A549 (cell line): ENCODE data around the gene HAND2. TPM values are rescaled to one million over a fixed set of nuclear protein-coding genes. Genes with fewer than 3 reads are reported as not detected.

Experiments used
- ATAC-seq, 2 experiments: fragments of 200-7000 bp in 1 of 2; fragments of >200 bp in 1 of 2; cut with Nextera tagmentation in 1 of 2; cut with Tn5 transposase in 1 of 2; 3 replicates each; pipeline versions ENCODE4 v1.8.0 to v1.9.1; 2018 to 2020; ENCODE audit warnings: mild to moderate bottlenecking in 1 of 2, moderate library complexity in 1 of 2
- CTCF ChIA-PET: fragments of 300-600 bp; sonication (Branson Sonifier 250); formaldehyde crosslinking; extraction: SDS; loops from one replicate; lab custom pipeline; 2021; ENCODE audit warnings: antibody characterized with exemption, inconsistent platforms; lab: Yijun Ruan, JAX
- POLR2A ChIA-PET: fragments of 350-600 bp; formaldehyde crosslinking; extraction: SDS; loops from one replicate; lab custom pipeline; 2021; ENCODE audit warnings: antibody characterized with exemption, inconsistent platforms; lab: Yijun Ruan, JAX
- DNase-seq, 2 experiments: peaks; one replicate each; pipeline versions ENCODE4 v3.0.0 to v3.0.0-alpha.2; 2011 to 2016; ENCODE audit warnings: low read depth in 1 of 2, low spot score in 1 of 2
- FAIRE-seq: peaks from 2 replicates; lab custom pipeline; 2011; peaks lifted over from hg19 to GRCh38; lab: Jason Lieb, UNC
- H3K27ac ChIP-seq, 2 experiments: fragments of >200 bp; sonication (Bioruptor Twin); formaldehyde crosslinking; 3 replicates each; pipeline ENCODE4 v1.5.1; 2016 to 2017
- H3K4me1 ChIP-seq: fragments of >200 bp; sonication (Bioruptor Twin); formaldehyde crosslinking; 3 replicates; pipeline ENCODE4 v1.6.1; 2016
- H3K4me2 ChIP-seq: fragments of >200 bp; sonication (Bioruptor Twin); formaldehyde crosslinking; 3 replicates; pipeline ENCODE4 v1.6.1; 2016
- H3K4me3 ChIP-seq: fragments of >200 bp; sonication (Bioruptor Twin); formaldehyde crosslinking; 3 replicates; pipeline ENCODE4 v1.5.1; 2016
- H3K9me3 ChIP-seq: fragments of >200 bp; sonication (Bioruptor Twin); formaldehyde crosslinking; 3 replicates; pipeline ENCODE4 v1.6.1; 2016
- BHLHE40 ChIP-seq: IDR thresholded peaks from 2 replicates; pipeline ENCODE4 v1.6.1; 2012; ENCODE audit warnings: low read depth, low read length, inconsistent platforms
- CBX8 ChIP-seq: fragments of 200-600 bp; sonication (generic); IDR thresholded peaks from 2 replicates; pipeline ENCODE4 v1.6.1; 2016
- CHD2 ChIP-seq: fragments of 150-350 bp; IDR thresholded peaks from 2 replicates; pipeline ENCODE4 v1.6.1; 2014; ENCODE audit warnings: low read length; ENCODE audit not compliant: partially characterized antibody
- E2F6 ChIP-seq: IDR thresholded peaks from 2 replicates; pipeline ENCODE4 v1.6.1; 2012; ENCODE audit warnings: low read depth, borderline replicate concordance
- ELK1 ChIP-seq: fragments of 150-350 bp; IDR thresholded peaks from 2 replicates; pipeline ENCODE4 v1.6.1; 2014; ENCODE audit warnings: low read depth, mild to moderate bottlenecking, low read length
- FOXS1 ChIP-seq: fragments of 250-450 bp; sonication (Bioruptor Pico); IDR thresholded peaks from 2 replicates; pipeline ENCODE4 v1.5.0; 2020; ENCODE audit warnings: mild to moderate bottlenecking, moderate library complexity
- GATA3 ChIP-seq: IDR thresholded peaks from 2 replicates; pipeline ENCODE4 v1.6.1; 2012; ENCODE audit warnings: borderline replicate concordance
- HOXA7 ChIP-seq: fragments of 250-450 bp; sonication (Bioruptor Pico); IDR thresholded peaks from 2 replicates; pipeline ENCODE4 v1.5.0; 2020; ENCODE audit warnings: mild to moderate bottlenecking, moderate library complexity
- MAZ ChIP-seq: fragments of 150-350 bp; IDR thresholded peaks from 2 replicates; pipeline ENCODE4 v1.6.1; 2014; ENCODE audit warnings: antibody characterized with exemption, low read depth, low read length, borderline replicate concordance
- MYC ChIP-seq: IDR thresholded peaks from 2 replicates; pipeline ENCODE4 v1.6.1; 2012; ENCODE audit warnings: mild to moderate bottlenecking, inconsistent platforms, low read length, improper control_type of control experiment, borderline replicate concordance
- NFE2L2 ChIP-seq: fragments of 150-350 bp; conservative IDR thresholded peaks from 2 replicates; pipeline ENCODE4 v1.6.1; 2014; ENCODE audit warnings: low read length
- NPAS2 ChIP-seq: fragments of 250-450 bp; sonication (Bioruptor Pico); IDR thresholded peaks from 2 replicates; pipeline ENCODE4 v1.8.0; 2022; ENCODE audit warnings: mild to moderate bottlenecking, moderate library complexity, borderline replicate concordance
- POLR2AphosphoS2 ChIP-seq: conservative IDR thresholded peaks from 2 replicates; pipeline ENCODE4 v1.6.1; 2012; ENCODE audit warnings: low read length, improper control_type of control experiment, inconsistent platforms
- RARB ChIP-seq: fragments of 250-450 bp; sonication (Bioruptor Pico); IDR thresholded peaks from 2 replicates; pipeline ENCODE4 v1.8.0; 2021; ENCODE audit warnings: mild to moderate bottlenecking, moderate library complexity
- ZNF302 ChIP-seq: fragments of 250-450 bp; sonication (Bioruptor Pico); IDR thresholded peaks from 2 replicates; pipeline ENCODE4 v1.9.0; 2021; ENCODE audit warnings: inconsistent platforms, mild to moderate bottlenecking, moderate library complexity
- WGBS: methylation state at CpG from one replicate; pipeline ENCODE4 v1.1.6; 2017; ENCODE audit errors: missing lambda C conversion rate; 5-methylcytosine and 5-hydroxymethylcytosine counted together
- polyA minus RNA-seq: library from RNA; depleted of rRNA, polyadenylated mRNA; stranded (reverse); fragments of >200 nt; gene quantifications from 2 replicates; pipeline ENCODE4 v1.2.3, GENCODE V29; 2011; rRNA and poly(A)+ RNA removed
- polyA plus RNA-seq, 4 experiments: library from polyadenylated mRNA; depleted of rRNA in 3 of 4; stranded (reverse); fragments of >200 nt; fragmentation: RNase III in 1 of 4; extraction: RNeasy Plus Mini Kit Qiagen cat#74134 plus additional on column Dnase treatment in 1 of 4; gene quantifications; 2 replicates in 3 of 4; 3 replicates in 1 of 4; pipeline ENCODE4 v1.2.3, GENCODE V29; 2011 to 2017

HAND2 gene
- polyA plus RNA-seq (2011; rRNA removed) (0.44 and 0.53 TPM in 2 replicates), polyA plus RNA-seq (2017; fragmentation: RNase III; extraction: RNeasy Plus Mini Kit Qiagen cat#74134 plus additional on column Dnase treatment) (0.34 to 0.63 TPM (median 0.59 TPM) in 3 replicates), polyA minus RNA-seq (0.54 TPM in 1 of 2 replicates, not detected in the other)
- polyA plus RNA-seq (2012; cell fraction: cytosol; rRNA removed) = 0.41 and 0.54 TPM in 2 replicates
- 0.54 and 1.0 TPM in 2 replicates for polyA plus RNA-seq (2012; cell fraction: nucleus; rRNA removed)

GRCh38 chr4:173529477-173530325 is at the start of gene HAND2:
Gene HAND2, minus strand, starts transcription at chr4:173530229. Its CDS starts 940 bp downstream, at chr4:173529289.
- Histone ChIP-seq H3K9me3 (no peaks in the 10 kb centered on the region), H3K4me3 (peak within 1 kb of the TSS; percentile 63), H3K27ac (peak within 1 kb of the TSS; percentile 61 to 71), H3K4me2 (peak within 1 kb of the TSS; percentile 97)
- peak; percentile 52 to 60 for DNase-seq
- WGBS = 7% methylated on average over 34 of the region's 81 CpGs
- FAIRE-seq = no peak
- ATAC-seq = peak; percentile 79 to 92
- TF ChIP-seq E2F6 (0 out of 2 replicates have a peak, but pooled peaks have one; percentile 32), ELK1 (no peak)
- TF ChIP-seq, all 56 proteins: peak for 1
- peaks cover 2% of the 10 kb centered on the region; the same call in 1 of the 3 replicates for H3K4me1 ChIP-seq
- ChIA-PET POLR2A (interaction anchor here (0.6 to 0.7 kb wide), 2 partner anchors 23 to 791 kb away, joined by 4 to 12 read pairs; no protein-coding TSS in a partner anchor), CTCF (interaction anchor here (1.2 to 1.6 kb wide), 3 partner anchors 8 to 35 kb away, joined by 3 to 5 read pairs (median 4); no protein-coding TSS in a partner anchor)

GRCh38 chr4:173578956-173579355 is 48.9 kb upstream of the HAND2 start:
- Histone ChIP-seq H3K27ac (no peak overlapping the region), H3K4me1 (no peaks in the 10 kb centered on the region), H3K4me2 (no peak overlapping the region), H3K4me3 (no peak overlapping the region), H3K9me3 (no peaks in the 10 kb centered on the region)
- TF ChIP-seq MAZ (no peak), ZNF302 (CRISPR knock-in tag) (no peak), NPAS2 (no peak)
- DNase-seq = no peak
- WGBS = 64% methylated on average over 7 of the region's 7 CpGs
- FAIRE-seq = no peak
- ATAC-seq = no peak
- ChIA-PET CTCF (no interaction called here), POLR2A (no interaction called here)

- no peaks in the 10 kb centered on the region for H3K4me1 ChIP-seq
- CTCF ChIA-PET = no interaction called here
- no peak overlapping the region for H3K4me2 ChIP-seq
- H3K4me3 ChIP-seq = no peak overlapping the region
- DNase-seq = no peak
- no peak for TF ChIP-seq ELK1
- no peak for TF ChIP-seq BHLHE40
- no peak for TF ChIP-seq NFE2L2
- no peak for TF ChIP-seq HOXA7 (CRISPR knock-in tag)
- no peak for TF ChIP-seq CHD2
- TF ChIP-seq CBX8 = no peak
- no peak for TF ChIP-seq MYC
- TF ChIP-seq FOXS1 (CRISPR knock-in tag) = no peak
- TF ChIP-seq, all 56 proteins: peak for 0
- no peak overlapping the region for H3K27ac ChIP-seq
- no peak for FAIRE-seq
- WGBS = 73% methylated on average over 5 of the region's 5 CpGs
- no peak for ATAC-seq
- no peaks in the 10 kb centered on the region for H3K9me3 ChIP-seq
- POLR2A ChIA-PET = no interaction called here
Measured at GRCh38 chr4:173577963-173578362, 47.9 kb upstream of the HAND2 start.

GRCh38 chr4:173575482-173576152 is 45.6 kb upstream of the HAND2 start:
- Histone ChIP-seq H3K27ac (no peak overlapping the region), H3K4me2 (no peak overlapping the region), H3K9me3 (no peaks in the 10 kb centered on the region), H3K4me3 (no peak overlapping the region), H3K4me1 (no peaks in the 10 kb centered on the region)
- FAIRE-seq = no peak
- ChIA-PET CTCF (no interaction called here), POLR2A (no interaction called here)
- DNase-seq = no peak
- WGBS = 43% methylated on average over 5 of the region's 5 CpGs
- no peak for ATAC-seq
- no peak for TF ChIP-seq GATA3
- TF ChIP-seq NPAS2 = no peak
- no peak for TF ChIP-seq POLR2AphosphoS2
- no peak for TF ChIP-seq RARB (CRISPR knock-in tag)
- TF ChIP-seq CBX8 = no peak
